K562 (cell line): ENCODE results near the gene OR2Y1. TPM values are rescaled to one million over a fixed set of nuclear protein-coding genes. Genes with fewer than 3 reads are reported as not detected.

Experiments
- AFF1 ChIP-seq, 2 experiments: fragments of 450-650 bp; IDR thresholded peaks; 2 replicates each; pipeline ENCODE4 v1.6.1; 2018; ENCODE audit warnings: mild to moderate bottlenecking in 2 of 2, low read depth in 1 of 2; ENCODE audit not compliant: partially characterized antibody in 2 of 2
- CREM ChIP-seq: IDR thresholded peaks from 2 replicates; pipeline ENCODE4 v1.6.1; 2014; ENCODE audit warnings: antibody characterized with exemption, low read depth
- HDAC2 ChIP-seq: fragments of 450-650 bp; IDR thresholded peaks from 2 replicates; pipeline ENCODE4 v1.6.1; 2016; ENCODE audit warnings: mild to moderate bottlenecking
- HINFP ChIP-seq: fragments of 450-650 bp; conservative IDR thresholded peaks from 2 replicates; pipeline ENCODE4 v1.6.1; 2016; ENCODE audit warnings: missing genetic modification characterization, low read depth, mild to moderate bottlenecking, control low read depth, missing compliant biosample characterization
- L3MBTL2 ChIP-seq: fragments of 450-650 bp; IDR thresholded peaks from 2 replicates; pipeline ENCODE4 v1.6.1; 2016; ENCODE audit warnings: mild to moderate bottlenecking, moderate library complexity
- MITF ChIP-seq: IDR thresholded peaks from 2 replicates; pipeline ENCODE4 v1.6.1; 2014; ENCODE audit warnings: antibody characterized with exemption
- MTA1 ChIP-seq: fragments of 450-650 bp; IDR thresholded peaks from 2 replicates; pipeline ENCODE4 v1.6.1; 2017; ENCODE audit warnings: borderline replicate concordance
- NCOA2 ChIP-seq, 2 experiments: fragments of 450-650 bp; IDR thresholded peaks; 2 replicates each; pipeline ENCODE4 v1.6.1; 2018; ENCODE audit warnings: mild to moderate bottlenecking in 2 of 2, moderate library complexity in 1 of 2; ENCODE audit not compliant: partially characterized antibody in 2 of 2
- NCOR1 ChIP-seq: fragments of 450-650 bp; IDR thresholded peaks from 2 replicates; pipeline ENCODE4 v1.6.1; 2016; ENCODE audit warnings: mild to moderate bottlenecking, moderate library complexity
- RAD51 ChIP-seq: fragments of 450-650 bp; IDR thresholded peaks from 2 replicates; pipeline ENCODE4 v1.7.1; 2016; ENCODE audit warnings: low read depth, mild to moderate bottlenecking, borderline replicate concordance
- RCOR1 ChIP-seq, 2 experiments: IDR thresholded peaks; 2 replicates each; pipeline ENCODE4 v1.6.1; 2012; ENCODE audit warnings: low read depth in 2 of 2, low read length in 2 of 2, borderline replicate concordance in 1 of 2, improper control_type of control experiment in 1 of 2
- SMAD1 ChIP-seq: fragments of 150-350 bp; IDR thresholded peaks from 2 replicates; pipeline ENCODE4 v1.6.1; 2014; ENCODE audit warnings: low read length, low read depth; ENCODE audit not compliant: partially characterized antibody
- SP1 ChIP-seq: sonication (generic); formaldehyde crosslinking; IDR thresholded peaks from 2 replicates; pipeline ENCODE4 v1.8.1; 2022; ENCODE audit warnings: mild to moderate bottlenecking, missing genetic modification reagents
- TFAP4 ChIP-seq: sonication (generic); formaldehyde crosslinking; IDR thresholded peaks from 2 replicates; pipeline ENCODE4 v1.8.0; 2022; ENCODE audit warnings: missing genetic modification reagents, mild to moderate bottlenecking, moderate library complexity, borderline replicate concordance
- ZMIZ1 ChIP-seq, 2 experiments: fragments of 150-350 bp in 1 of 2; IDR thresholded peaks; 2 replicates each; pipeline ENCODE4 v1.6.1; 2012 to 2016; ENCODE audit warnings: low read depth in 2 of 2, low read length in 2 of 2, mild to moderate bottlenecking in 1 of 2, moderate library complexity in 1 of 2
- ZNF766 ChIP-seq: fragments of 200-800 bp; sonication (Bioruptor generic); conservative IDR thresholded peaks from 2 replicates; pipeline ENCODE4 v1.6.1; 2016; ENCODE audit warnings: missing genetic modification characterization, missing compliant biosample characterization
- polyA plus RNA-seq, 8 experiments: library from polyadenylated mRNA; depleted of rRNA in 4 of 8; stranded (reverse) in 5 of 8; unstranded in 3 of 8; fragments of >200 nt; fragmentation: Nextera tagmentation in 2 of 8; fragmentation: Illumina TruSeq in 1 of 8; extraction: Ambion mirVana in 2 of 8; extraction: Trizol in 1 of 8; gene quantifications; 2 replicates each; pipeline versions ENCODE4 v1.2.1 to v1.2.3, GENCODE V29; 2011 to 2014; ENCODE audit warnings: inconsistent platforms in 1 of 8, missing spikeins in 1 of 8
- total RNA-seq, 7 experiments: library from RNA; depleted of rRNA in 6 of 7; stranded (reverse); fragments of >200 nt in 6 of 7; fragmentation: Illumina TruSeq in 2 of 7; extraction: Trizol in 2 of 7; gene quantifications; 2 replicates each; pipeline versions ENCODE4 v1.2.1 to v1.2.3, GENCODE V29; 2011 to 2021; ENCODE audit warnings: low replicate concordance in 1 of 7

Gene OR2Y1
- total and polyA plus RNA-seq, 9 of the 15 experiments (the other 6 are each of a cell fraction or from before 2014, with no cell fraction given) = not detected

- TF ChIP-seq AFF1 (IDR thresholded peaks at IDR 0.05; ENCODE audit: low read depth in 1 of 2, partially characterized antibody in 2 of 2) = peak in 1 of 2 experiments; percentile 65
- TF ChIP-seq NCOR1 = peak; percentile 94
- 0 out of 2 replicates have a peak, but pooled peaks have one; percentile 21 for TF ChIP-seq HINFP (tag)
- TF ChIP-seq L3MBTL2 = peak; percentile 44; the same call in 1 of the 2 replicates
- peak; percentile 59; the same call in 1 of the 2 replicates for TF ChIP-seq ZNF766
- peak; percentile 79 for TF ChIP-seq MTA1
- peak; percentile 48 for TF ChIP-seq CREM
- TF ChIP-seq RCOR1 (IDR thresholded peaks at IDR 0.05; ENCODE audit: borderline replicate concordance in 1 of 2, low read depth in 2 of 2, low read length in 2 of 2) = peak in 1 of 2 experiments; percentile 50; a peak in 2 of 4 replicates
- TF ChIP-seq ZMIZ1 (IDR thresholded peaks at IDR 0.05; ENCODE audit: low read depth in 2 of 2, low read length in 2 of 2) = peak in 1 of 2 experiments; percentile 90; a peak in 2 of 4 replicates
- peak; percentile 46; the same call in 1 of the 2 replicates for TF ChIP-seq SP1 (CRISPR knock-in tag)
- peak; percentile 72; the same call in 1 of the 2 replicates for TF ChIP-seq HDAC2
- 0 out of 2 replicates have a peak, but pooled peaks have one; percentile 32 for TF ChIP-seq MITF
- TF ChIP-seq RAD51 = peak; percentile 14; the same call in 1 of the 2 replicates
- peak; percentile 9 to 57 for TF ChIP-seq NCOA2 (IDR thresholded peaks at IDR 0.05; ENCODE audit: partially characterized antibody in 2 of 2)
- peak; percentile 44; the same call in 1 of the 2 replicates for TF ChIP-seq TFAP4 (CRISPR knock-in tag)
- peak; percentile 77 for TF ChIP-seq SMAD1
These were observed 42.1 kb upstream of the OR2Y1 start (continued) for GRCh38 chr5:180781900-180782326.
